ENCODE measurements around the gene SART3.
"Not testable (repeated sequence)": the region's sequence is repeated elsewhere in the genome, so short reads cannot be mapped to it uniquely, and the experiment has no call there.

SART3 gene

DNA sequence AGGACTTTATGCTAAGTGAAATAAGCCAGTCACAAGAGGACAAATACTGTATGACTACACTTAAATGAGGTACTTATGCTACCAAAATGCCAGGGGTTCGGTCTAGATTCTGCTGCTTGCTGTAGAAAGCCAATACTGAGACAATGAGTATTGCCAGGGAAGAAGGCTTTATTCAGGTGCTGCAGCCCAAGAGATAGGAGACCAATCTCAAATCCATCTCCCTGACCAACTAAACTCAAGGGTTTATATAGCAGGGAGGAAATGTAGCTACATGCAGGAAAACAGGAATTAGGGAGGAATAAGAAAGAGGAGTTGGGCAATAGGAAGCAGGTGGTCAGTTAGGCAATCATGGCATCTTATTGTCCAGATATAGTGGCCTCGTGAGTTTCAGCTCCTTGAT, 58.1 kb downstream of the SART3 start:
- H3K4me3 ChIP-seq (ENCODE audit: low read length), result no peak overlapping the region
- H3K36me3 ChIP-seq (ENCODE audit: control insufficient read depth, insufficient read depth, low read length), result no peaks in the 10 kb centered on the region
- no peaks in the 10 kb centered on the region for H3K9me3 ChIP-seq (ENCODE audit: control insufficient read depth, low read length)
- no peak overlapping the region for H3K9ac ChIP-seq (ENCODE audit: low read length)
- H3K4me1 ChIP-seq (ENCODE audit: control insufficient read depth, insufficient read depth, low read length), result no peaks in the 10 kb centered on the region
- no peaks in the 10 kb centered on the region for H3K27me3 ChIP-seq (ENCODE audit: control insufficient read depth, insufficient read depth, low read length)

DNA sequence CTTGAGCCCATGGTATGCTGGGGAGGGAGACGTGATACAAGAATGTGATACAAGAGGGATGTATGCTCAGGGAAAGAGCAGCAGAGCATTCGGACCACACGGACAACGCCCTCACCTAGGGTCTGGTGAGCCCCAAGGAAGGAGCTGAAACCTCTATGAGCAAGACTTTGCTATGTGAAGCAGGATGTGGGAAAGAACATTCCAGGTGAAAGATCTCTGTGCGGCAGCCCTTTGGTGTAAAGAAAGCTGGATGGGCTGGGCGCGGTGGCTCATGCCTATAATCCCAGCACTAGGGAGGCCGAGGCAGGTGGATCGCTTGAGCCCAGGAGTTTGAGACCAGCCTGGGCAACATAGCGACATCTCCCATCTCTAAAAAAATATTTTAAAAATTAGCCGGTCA, 62.8 kb downstream of the SART3 start:
- Histone ChIP-seq H3K4me3 (ENCODE audit: low read length) (no peak overlapping the region), H3K9ac (ENCODE audit: low read length) (no peak overlapping the region), H3K27me3 (ENCODE audit: control insufficient read depth, insufficient read depth, low read length) (no peaks in the 10 kb centered on the region), H3K36me3 (ENCODE audit: control insufficient read depth, insufficient read depth, low read length) (no peaks in the 10 kb centered on the region), H3K9me3 (ENCODE audit: control insufficient read depth, low read length) (no peaks in the 10 kb centered on the region), H3K4me1 (ENCODE audit: control insufficient read depth, insufficient read depth, low read length) (no peaks in the 10 kb centered on the region)

DNA sequence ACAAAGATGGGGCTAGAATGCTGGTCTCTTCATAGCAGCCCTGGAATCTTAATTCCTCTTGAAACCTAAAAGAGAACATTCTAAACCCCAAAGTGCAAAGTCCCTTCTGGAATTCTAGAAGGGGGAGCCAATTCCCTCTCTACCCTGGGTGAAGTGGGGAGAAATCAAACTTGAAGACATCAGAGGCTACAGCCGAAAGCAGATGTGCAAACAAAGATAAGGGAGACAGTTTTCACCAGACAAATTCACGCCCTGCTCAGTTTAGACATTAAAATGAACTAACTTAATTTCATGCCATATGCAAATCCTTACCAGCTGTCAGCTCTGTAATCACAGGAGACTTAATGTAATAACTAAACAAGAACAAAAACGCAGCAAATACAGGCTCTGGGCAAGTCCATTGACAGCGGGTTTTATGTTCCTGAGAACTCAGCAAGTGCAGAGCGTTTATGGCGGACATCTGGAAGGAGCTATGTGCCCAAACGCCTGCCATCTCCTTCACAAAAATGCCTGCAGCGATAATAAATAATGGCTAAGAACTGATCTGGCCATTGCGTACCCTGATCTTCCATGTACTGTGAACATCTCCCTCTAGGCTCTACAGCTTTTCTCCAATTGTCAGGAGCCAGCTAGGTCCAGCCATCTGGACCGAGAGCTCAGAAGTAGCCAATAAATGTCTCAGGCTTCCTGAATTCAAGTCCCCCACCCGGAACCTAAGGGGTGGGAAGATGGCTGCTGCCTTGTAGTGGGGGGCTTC, 65.0 kb downstream of the SART3 start:
- Histone ChIP-seq H3K9ac (ENCODE audit: low read length) (no peak overlapping the region), H3K27me3 (ENCODE audit: control insufficient read depth, insufficient read depth, low read length) (no peaks in the 10 kb centered on the region), H3K4me3 (ENCODE audit: low read length) (no peak overlapping the region), H3K36me3 (ENCODE audit: control insufficient read depth, insufficient read depth, low read length) (no peaks in the 10 kb centered on the region), H3K4me1 (ENCODE audit: control insufficient read depth, insufficient read depth, low read length) (no peaks in the 10 kb centered on the region), H3K9me3 (ENCODE audit: control insufficient read depth, low read length) (no peaks in the 10 kb centered on the region)

DNA sequence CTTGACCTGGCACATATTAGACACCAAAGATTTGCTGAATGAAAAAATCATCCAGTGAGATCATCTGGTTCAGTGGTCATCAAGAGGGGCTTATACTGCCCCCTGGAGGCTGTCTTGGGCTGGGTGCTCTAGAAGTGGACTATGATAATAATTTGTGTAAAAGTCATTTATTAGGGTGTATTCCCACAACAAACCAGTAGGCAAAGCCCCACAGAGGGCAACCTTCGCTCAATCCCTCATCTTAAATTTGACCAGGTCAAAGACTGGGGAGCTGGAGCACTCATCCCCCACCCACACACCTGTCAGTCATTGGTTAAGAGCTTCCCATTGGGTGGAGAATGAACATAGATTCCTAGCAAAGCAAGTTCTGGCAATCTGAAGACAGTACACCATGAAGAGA, 65.9 kb downstream of the SART3 start:
- H3K27me3 ChIP-seq (ENCODE audit: control insufficient read depth, insufficient read depth, low read length), result no peaks in the 10 kb centered on the region
- H3K9ac ChIP-seq (ENCODE audit: low read length), result no peak overlapping the region
- H3K9me3 ChIP-seq (ENCODE audit: control insufficient read depth, low read length), result no peaks in the 10 kb centered on the region
- H3K36me3 ChIP-seq (ENCODE audit: control insufficient read depth, insufficient read depth, low read length), result no peaks in the 10 kb centered on the region
- H3K4me3 ChIP-seq (ENCODE audit: low read length), result no peak overlapping the region
- no peaks in the 10 kb centered on the region for H3K4me1 ChIP-seq (ENCODE audit: control insufficient read depth, insufficient read depth, low read length)

DNA sequence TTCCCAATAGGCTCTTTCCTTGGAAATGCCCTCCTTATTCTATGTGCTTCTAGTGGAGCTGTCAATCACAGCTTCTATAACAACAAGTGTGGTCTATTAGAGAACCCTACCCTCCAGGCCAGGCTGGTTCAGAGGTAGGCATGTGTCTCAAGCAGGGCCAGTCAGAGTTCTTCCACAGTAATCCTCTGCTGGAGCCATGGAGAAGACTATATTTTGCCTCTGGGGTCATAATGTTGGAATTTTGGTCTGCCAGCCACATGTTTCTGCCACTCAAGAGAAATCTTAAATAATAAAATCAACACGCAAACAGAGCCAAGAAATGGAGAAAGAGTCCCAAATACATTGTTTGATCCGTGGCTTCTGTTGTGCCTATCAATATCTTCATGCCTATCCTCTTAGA, 69.7 kb downstream of the SART3 start:
- H3K36me3 ChIP-seq (ENCODE audit: control insufficient read depth, insufficient read depth, low read length), result no peaks in the 10 kb centered on the region
- no peaks in the 10 kb centered on the region for H3K4me1 ChIP-seq (ENCODE audit: control insufficient read depth, insufficient read depth, low read length)
- no peaks in the 10 kb centered on the region for H3K27me3 ChIP-seq (ENCODE audit: control insufficient read depth, insufficient read depth, low read length)
- no peaks in the 10 kb centered on the region for H3K9me3 ChIP-seq (ENCODE audit: control insufficient read depth, low read length)
- no peak overlapping the region for H3K4me3 ChIP-seq (ENCODE audit: low read length)
- H3K9ac ChIP-seq (ENCODE audit: low read length), result no peak overlapping the region

DNA sequence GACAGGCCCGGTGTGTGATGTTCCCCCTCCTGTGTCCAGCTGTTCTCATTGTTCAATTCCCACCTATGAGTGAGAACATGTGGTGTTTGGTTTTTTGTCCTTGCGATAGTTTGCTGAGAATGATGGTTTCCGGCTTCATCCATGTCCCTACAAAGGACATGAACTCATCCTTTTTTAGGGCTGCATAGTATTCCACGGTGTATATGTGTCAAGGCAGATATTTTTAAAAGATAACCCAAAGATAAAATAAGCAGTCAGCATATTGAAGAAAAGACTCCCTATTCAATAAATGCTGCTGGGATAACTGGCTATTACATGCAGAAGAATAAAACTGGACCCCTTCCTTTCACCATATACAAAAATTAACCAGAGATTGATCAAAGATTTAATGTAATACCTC, 73.9 kb downstream of the SART3 start:
- not testable (repeated sequence) for H3K36me3 ChIP-seq (ENCODE audit: control insufficient read depth, insufficient read depth, low read length); H3K4me1 ChIP-seq (ENCODE audit: control insufficient read depth, insufficient read depth, low read length); H3K27me3 ChIP-seq (ENCODE audit: control insufficient read depth, insufficient read depth, low read length); H3K9ac ChIP-seq (ENCODE audit: low read length); H3K4me3 ChIP-seq (ENCODE audit: low read length); H3K9me3 ChIP-seq (ENCODE audit: control insufficient read depth, low read length)

DNA sequence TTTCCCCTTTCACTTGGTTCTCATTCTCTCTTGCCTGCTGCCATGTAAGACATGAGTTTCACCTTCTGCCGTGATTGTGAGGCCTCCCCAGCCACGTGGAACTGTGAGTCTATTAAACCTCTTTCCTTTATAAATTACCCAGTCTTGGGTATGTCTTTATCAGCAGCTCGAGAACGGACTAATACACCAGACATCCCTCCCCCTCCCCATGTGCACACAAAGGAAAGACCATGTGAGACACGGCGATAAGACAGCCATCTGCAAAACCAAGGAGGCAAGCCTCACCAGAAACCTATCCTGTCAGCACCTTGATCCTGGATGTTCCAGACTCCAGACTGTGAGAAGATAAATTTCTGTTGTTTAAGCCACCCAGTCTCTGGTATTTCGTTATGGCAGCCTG, 75.6 kb downstream of the SART3 start:
- not testable (repeated sequence) for H3K4me3 ChIP-seq (ENCODE audit: low read length); H3K4me1 ChIP-seq (ENCODE audit: control insufficient read depth, insufficient read depth, low read length); H3K27me3 ChIP-seq (ENCODE audit: control insufficient read depth, insufficient read depth, low read length); H3K9me3 ChIP-seq (ENCODE audit: control insufficient read depth, low read length); H3K36me3 ChIP-seq (ENCODE audit: control insufficient read depth, insufficient read depth, low read length); H3K9ac ChIP-seq (ENCODE audit: low read length)

DNA sequence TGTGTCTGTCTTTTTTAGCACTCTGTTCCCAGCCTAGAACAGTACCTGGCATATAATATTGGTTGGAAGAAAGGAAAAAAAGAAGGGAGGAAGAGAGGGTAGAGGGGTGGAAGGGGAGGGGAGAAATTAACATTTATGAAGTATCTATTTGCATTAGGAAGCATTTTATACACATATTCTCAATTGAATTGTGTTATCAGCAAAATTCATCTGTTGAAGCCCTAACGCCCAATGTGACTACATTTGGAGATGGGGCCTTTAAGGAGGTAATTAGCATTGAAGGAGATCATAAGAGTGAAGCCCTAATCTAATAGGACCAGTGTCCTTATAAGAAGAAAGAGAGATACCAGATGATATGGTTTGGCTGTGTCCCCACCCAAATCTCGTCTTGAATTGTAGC, 76.1 kb downstream of the SART3 start:
- Histone ChIP-seq H3K4me3 (ENCODE audit: low read length) (no peak overlapping the region), H3K27me3 (ENCODE audit: control insufficient read depth, insufficient read depth, low read length) (no peaks in the 10 kb centered on the region), H3K9ac (ENCODE audit: low read length) (no peak overlapping the region), H3K4me1 (ENCODE audit: control insufficient read depth, insufficient read depth, low read length) (no peaks in the 10 kb centered on the region), H3K9me3 (ENCODE audit: control insufficient read depth, low read length) (no peaks in the 10 kb centered on the region), H3K36me3 (ENCODE audit: control insufficient read depth, insufficient read depth, low read length) (no peaks in the 10 kb centered on the region)

DNA sequence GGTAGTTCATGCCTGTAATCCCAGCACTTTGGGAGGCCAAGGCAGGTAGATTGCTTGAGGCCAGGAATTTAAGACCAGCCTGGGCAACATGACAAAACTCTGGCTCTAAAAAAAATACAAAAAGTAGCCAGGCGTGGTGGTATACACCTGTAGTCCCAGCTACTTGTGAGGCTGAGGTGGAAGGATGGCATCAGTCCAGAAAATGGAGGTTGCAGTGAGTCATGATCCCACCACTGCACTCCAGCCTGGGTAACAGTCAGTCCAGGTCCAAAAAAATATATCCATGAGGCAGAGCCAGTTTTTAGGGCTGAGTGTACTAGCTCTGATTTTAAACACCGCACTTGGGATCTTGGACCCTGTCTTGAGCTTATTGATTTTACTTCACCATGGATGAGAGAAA, 76.5 kb downstream of the SART3 start:
- Histone ChIP-seq H3K4me1 (ENCODE audit: control insufficient read depth, insufficient read depth, low read length) (no peaks in the 10 kb centered on the region), H3K36me3 (ENCODE audit: control insufficient read depth, insufficient read depth, low read length) (no peaks in the 10 kb centered on the region), H3K4me3 (ENCODE audit: low read length) (no peak overlapping the region), H3K9me3 (ENCODE audit: control insufficient read depth, low read length) (no peaks in the 10 kb centered on the region), H3K9ac (ENCODE audit: low read length) (no peak overlapping the region), H3K27me3 (ENCODE audit: control insufficient read depth, insufficient read depth, low read length) (no peaks in the 10 kb centered on the region)

DNA sequence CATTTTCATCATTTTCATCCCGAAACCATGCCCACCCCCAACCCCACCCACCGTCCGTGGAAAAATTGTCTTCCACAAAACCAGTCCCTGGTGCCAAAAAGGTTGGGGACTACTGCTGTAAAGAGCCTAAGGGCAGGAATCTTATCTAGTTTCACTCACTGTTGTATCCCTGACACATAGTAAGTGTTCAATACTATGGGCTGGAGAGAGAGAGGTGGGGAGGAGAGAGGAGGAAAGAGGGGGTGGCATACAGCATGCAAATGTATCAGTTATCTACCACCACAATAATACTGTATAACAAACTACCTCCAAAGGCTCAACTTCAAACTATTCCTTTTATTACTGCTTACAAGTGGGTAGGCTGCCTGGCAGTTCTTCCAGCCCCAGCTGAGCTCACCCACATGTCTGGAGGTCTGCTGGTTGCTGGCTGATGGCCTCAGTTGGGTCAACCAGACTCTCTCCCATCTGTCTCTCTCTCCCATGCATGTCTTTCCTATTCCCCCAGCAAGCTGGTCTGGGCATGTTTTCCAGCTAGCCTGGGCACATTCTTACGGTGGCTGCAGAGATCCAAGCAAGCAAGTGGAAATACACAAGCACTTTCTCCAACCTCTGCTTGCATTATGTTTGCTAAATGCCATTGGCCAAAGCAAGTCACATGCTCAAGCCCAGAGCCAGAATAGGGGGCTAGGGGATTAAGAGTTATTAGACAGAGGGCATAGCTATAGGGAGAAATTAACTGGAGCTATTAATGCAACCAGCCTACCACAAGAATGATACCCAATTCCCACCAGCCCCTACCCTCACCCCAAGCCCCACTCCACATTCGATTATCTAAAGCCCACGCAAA, 77.5 kb downstream of the SART3 start:
- no peaks in the 10 kb centered on the region for H3K4me1 ChIP-seq (ENCODE audit: control insufficient read depth, insufficient read depth, low read length)
- H3K4me3 ChIP-seq (ENCODE audit: low read length), result no peak overlapping the region
- no peaks in the 10 kb centered on the region for H3K36me3 ChIP-seq (ENCODE audit: control insufficient read depth, insufficient read depth, low read length)
- H3K9ac ChIP-seq (ENCODE audit: low read length), result no peak overlapping the region
- H3K9me3 ChIP-seq (ENCODE audit: control insufficient read depth, low read length), result no peaks in the 10 kb centered on the region
- H3K27me3 ChIP-seq (ENCODE audit: control insufficient read depth, insufficient read depth, low read length), result no peaks in the 10 kb centered on the region

DNA sequence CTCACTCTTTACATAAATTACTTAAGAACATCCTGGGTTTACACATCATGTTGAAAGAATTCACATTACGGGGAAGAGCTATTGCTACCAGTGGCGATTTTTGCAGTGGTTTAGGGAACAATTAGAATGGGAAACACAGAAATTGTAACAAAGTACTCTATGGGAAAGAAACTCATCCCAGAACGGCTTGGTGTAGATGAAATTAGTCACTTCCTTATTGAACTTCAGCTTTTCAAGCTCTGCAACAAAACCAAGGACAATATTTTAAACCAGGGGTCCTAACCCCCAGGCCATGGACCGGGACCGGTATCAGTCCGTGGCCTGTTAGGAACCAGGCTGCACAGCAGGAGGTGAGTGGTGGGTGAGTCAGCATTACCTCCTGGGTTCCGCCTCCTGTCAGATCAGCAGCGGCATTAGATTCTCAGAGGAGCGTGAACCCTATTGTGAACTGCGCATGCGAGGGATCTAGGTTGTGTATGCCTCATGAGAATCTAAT, 78.2 kb downstream of the SART3 start:
- Histone ChIP-seq H3K9ac (ENCODE audit: low read length) (no peak overlapping the region), H3K4me3 (ENCODE audit: low read length) (no peak overlapping the region), H3K9me3 (ENCODE audit: control insufficient read depth, low read length) (no peaks in the 10 kb centered on the region), H3K36me3 (ENCODE audit: control insufficient read depth, insufficient read depth, low read length) (no peaks in the 10 kb centered on the region), H3K27me3 (ENCODE audit: control insufficient read depth, insufficient read depth, low read length) (no peaks in the 10 kb centered on the region), H3K4me1 (ENCODE audit: control insufficient read depth, insufficient read depth, low read length) (no peaks in the 10 kb centered on the region)

DNA sequence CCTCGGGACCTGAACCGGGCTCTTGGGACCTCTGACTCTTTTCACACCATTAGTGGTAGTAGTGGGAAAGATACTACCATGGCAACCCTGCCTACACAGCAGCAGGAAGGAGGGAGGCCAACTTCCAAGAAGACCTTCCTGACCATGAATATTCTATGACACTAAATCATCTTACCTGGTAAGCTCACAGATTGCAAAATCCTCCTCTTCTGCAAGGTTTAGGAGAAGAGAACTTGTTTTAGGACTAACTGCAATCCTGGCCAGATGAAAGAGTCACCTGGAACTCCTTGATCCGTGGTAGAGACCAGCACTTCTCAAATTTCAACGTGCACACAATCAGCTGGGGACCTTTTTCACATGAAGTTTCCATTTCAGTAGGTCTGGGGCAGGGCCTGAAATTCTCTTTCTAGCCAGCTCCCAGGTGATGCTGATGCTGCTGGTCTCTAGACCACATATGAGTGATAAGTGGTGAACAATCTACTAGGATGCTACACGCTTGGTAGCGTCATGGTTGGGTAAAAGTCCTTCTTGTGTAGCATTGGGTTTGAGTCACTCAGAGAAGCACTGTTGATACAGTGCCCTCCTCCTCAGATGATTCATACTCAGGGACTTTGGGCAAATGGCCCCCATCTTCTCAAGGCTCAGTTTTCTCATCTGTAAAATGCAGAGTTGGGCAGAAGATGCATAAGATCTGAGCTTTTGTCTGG, 81.5 kb downstream of the SART3 start:
- H3K4me1 ChIP-seq (ENCODE audit: control insufficient read depth, insufficient read depth, low read length), result no peaks in the 10 kb centered on the region
- no peak overlapping the region for H3K4me3 ChIP-seq (ENCODE audit: low read length)
- no peak overlapping the region for H3K9ac ChIP-seq (ENCODE audit: low read length)
- H3K36me3 ChIP-seq (ENCODE audit: control insufficient read depth, insufficient read depth, low read length), result no peaks in the 10 kb centered on the region
- H3K27me3 ChIP-seq (ENCODE audit: control insufficient read depth, insufficient read depth, low read length), result no peaks in the 10 kb centered on the region
- H3K9me3 ChIP-seq (ENCODE audit: control insufficient read depth, low read length), result no peaks in the 10 kb centered on the region

Data from mucosa of stomach (tissue), 1 donor.